T-helper 17 cell (primary cell): Measurements from ENCODE around the gene LYRM4. TPM values are rescaled to one million over a fixed set of nuclear protein-coding genes. Genes with fewer than 3 reads are reported as not detected.

Experiments used
- ATAC-seq: fragments of 150-1000 bp; cut with Tn5 transposase; 2 replicates; pipeline ENCODE4 v1.10.0; 2021; ENCODE audit warnings: mild to moderate bottlenecking, moderate library complexity
- DNase-seq, 3 donors: peaks; one replicate each; pipeline versions ENCODE4 v3.0.0 to v3.0.0-alpha.2; 2020 to 2021
- H3K9me3 ChIP-seq: one replicate; pipeline ENCODE4 v1.7.0; 2013; ENCODE audit warnings: low read length, mild to moderate bottlenecking; ENCODE audit not compliant: control insufficient read depth, poor library complexity, severe bottlenecking
- H3K27ac Mint-ChIP-seq: one replicate; pipeline ENCODE4 v1.8.0; 2022; ENCODE audit warnings: mild to moderate bottlenecking, moderate library complexity, mixed read lengths
- H3K27me3 Mint-ChIP-seq: one replicate; pipeline ENCODE4 v1.8.0; 2022; ENCODE audit warnings: mixed read lengths
- H3K36me3 Mint-ChIP-seq: one replicate; pipeline ENCODE4 v1.8.0; 2022; ENCODE audit warnings: low read depth, mixed read lengths
- H3K4me1 Mint-ChIP-seq: one replicate; pipeline ENCODE4 v1.8.0; 2022; ENCODE audit warnings: mild to moderate bottlenecking, mixed read lengths
- H3K4me3 Mint-ChIP-seq: one replicate; pipeline ENCODE4 v1.8.0; 2022; ENCODE audit warnings: mild to moderate bottlenecking, moderate library complexity, mixed read lengths
- total RNA-seq, 4 donors: library from RNA in 2 of 4; stranded (reverse) in 2 of 4; gene quantifications; one replicate each; pipeline ENCODE4 v1.2.3 and lab custom pipeline; 2022 to 2026

The LYRM4 gene
- total RNA-seq, 2 donors from 2014 or later, result 14.6 to 19.2 TPM

DNA sequence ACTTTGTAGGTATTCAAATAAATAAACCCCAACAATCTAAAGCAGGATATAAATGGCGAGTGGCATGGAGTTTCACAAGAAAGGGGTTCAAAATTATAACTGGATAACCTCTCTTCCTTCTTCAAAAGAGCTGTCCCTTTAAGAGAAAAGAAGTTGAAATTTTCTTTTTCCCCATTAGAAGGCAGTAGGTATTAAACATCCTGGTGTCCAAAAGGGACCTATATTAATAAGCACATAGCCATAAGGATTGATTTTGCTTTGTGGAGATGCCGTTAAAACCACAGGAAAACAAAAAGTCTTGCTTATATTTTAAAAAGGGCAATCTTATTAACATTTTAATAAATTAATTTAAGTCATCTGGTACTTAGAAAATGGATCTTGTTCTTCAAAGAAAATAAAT lies 76.5 kb downstream of the LYRM4 start:
- H3K27me3 Mint-ChIP-seq, result no peaks in the 10 kb centered on the region
- no peak for DNase-seq
- no peak overlapping the region for H3K4me3 Mint-ChIP-seq
- H3K27ac Mint-ChIP-seq, result no peak overlapping the region
- H3K9me3 ChIP-seq, result no peaks in the 10 kb centered on the region
- H3K4me1 Mint-ChIP-seq, result peaks cover 4% of the 10 kb centered on the region
- ATAC-seq, result no peak
- peaks cover 12% of the 10 kb centered on the region for H3K36me3 Mint-ChIP-seq

DNA sequence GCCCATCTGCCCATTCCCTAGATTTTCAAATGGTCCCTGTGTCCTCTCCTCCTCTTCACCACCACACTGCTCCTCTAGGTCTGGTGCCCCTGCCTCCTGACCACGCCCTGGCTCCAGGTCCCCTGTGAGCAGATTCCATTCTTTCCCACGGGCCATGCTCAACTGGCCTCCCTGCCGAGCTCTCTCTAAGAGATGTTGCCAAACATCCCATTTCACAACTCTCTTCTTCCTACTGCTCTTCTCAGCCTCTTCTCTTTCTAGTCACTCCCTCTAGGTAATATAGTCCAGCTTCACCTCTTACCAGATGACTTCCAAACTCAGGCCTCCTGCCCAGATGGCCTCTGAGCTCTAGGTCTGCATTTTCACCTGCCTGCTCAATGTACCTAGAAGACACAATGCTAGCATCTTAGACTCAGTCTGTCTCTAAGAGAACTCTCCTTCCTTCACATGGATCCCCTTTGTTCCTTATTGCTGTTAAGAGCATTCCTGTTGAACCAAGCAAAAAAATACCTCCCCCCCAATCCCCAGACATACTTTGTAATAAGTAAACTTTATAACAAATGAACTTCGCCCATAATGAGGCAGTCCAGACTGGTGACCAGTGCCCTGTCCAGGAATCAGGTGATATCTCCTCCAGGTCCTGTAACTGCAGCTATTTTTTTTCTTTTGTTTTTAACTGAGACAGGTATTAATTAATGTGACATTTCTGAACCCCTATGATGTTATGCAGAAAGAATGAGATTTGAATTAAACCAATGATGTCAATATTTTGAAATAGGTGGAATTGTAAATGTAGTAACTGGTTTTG lies 79.0 kb downstream of the LYRM4 start:
- Mint-ChIP-seq H3K27ac (no peak overlapping the region), H3K27me3 (no peaks in the 10 kb centered on the region), H3K36me3 (peaks cover 12% of the 10 kb centered on the region), H3K4me1 (peaks cover 4% of the 10 kb centered on the region), H3K4me3 (no peak overlapping the region)
- DNase-seq, result no peak
- no peak for ATAC-seq
- no peaks in the 10 kb centered on the region for H3K9me3 ChIP-seq

DNA sequence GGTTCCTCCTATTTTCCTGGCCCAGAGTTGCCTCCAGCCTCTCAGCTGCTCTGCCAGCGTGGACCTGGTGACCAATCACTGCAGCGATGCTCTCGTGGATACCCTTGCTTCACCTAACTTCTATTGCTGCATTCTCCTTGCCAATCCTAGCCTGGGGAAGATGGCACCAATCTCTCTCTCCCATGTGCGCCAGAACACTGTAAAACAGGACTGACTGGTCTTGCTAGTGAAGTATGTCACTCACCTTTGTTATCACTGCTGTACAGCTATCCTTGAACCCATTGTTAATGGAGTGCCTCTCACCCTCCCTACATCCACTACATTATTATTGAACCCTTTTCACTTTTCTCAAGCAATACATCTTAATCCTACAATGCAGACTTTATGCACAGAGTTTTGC lies 80.1 kb downstream of the LYRM4 start:
- no peak for DNase-seq
- Mint-ChIP-seq H3K4me3 (no peak overlapping the region), H3K4me1 (peaks cover 2% of the 10 kb centered on the region), H3K27me3 (no peaks in the 10 kb centered on the region), H3K36me3 (peaks cover 8% of the 10 kb centered on the region), H3K27ac (no peak overlapping the region)
- ATAC-seq, result no peak
- no peaks in the 10 kb centered on the region for H3K9me3 ChIP-seq

DNA sequence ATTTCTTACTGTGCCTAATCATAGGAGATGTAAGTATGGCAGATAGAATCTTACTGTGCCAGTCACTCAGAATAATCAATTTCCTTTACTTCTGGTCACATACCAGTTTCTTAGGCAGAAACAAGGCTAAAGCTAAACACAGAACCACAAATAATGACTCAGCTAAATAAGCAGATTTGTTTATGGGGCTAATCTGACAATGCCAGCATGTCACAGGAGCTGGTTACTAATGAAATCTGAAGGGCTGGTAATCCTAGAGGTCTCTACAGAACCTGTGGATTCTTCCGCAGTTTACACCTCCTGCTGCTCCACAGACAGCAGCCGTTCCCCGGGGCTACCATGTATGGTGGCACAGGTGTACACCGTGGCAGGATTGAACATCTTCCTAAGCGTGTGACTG lies 80.8 kb downstream of the LYRM4 start:
- Mint-ChIP-seq H3K4me1 (peaks cover 6% of the 10 kb centered on the region), H3K36me3 (peaks cover 6% of the 10 kb centered on the region), H3K4me3 (no peak overlapping the region), H3K27ac (no peak overlapping the region), H3K27me3 (no peaks in the 10 kb centered on the region)
- no peaks in the 10 kb centered on the region for H3K9me3 ChIP-seq
- no peak for DNase-seq
- ATAC-seq, result no peak

DNA sequence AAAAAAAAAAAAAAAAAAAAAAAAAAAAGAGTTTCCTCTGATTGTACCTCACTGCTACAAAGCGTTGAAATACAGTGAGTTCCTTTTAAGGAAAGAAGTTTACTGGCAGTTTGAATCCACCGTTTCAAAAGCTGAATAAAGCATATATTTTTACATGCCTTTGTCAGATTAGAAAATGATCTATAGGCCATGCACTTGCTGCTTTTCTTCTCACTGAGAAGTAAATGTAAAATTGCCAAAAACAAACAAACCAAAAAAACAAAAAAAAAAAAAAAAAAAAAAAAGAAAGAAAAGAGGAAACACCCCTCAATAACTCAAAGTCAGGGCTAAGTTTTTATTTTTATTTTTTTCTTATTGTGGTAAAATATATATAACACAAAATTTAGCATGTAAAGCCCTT lies 81.9 kb downstream of the LYRM4 start:
- ATAC-seq (no peak), DNase-seq (no peak)
- no peaks in the 10 kb centered on the region for H3K9me3 ChIP-seq
- Mint-ChIP-seq H3K4me3 (no peak overlapping the region), H3K36me3 (peaks cover 5% of the 10 kb centered on the region), H3K27me3 (no peaks in the 10 kb centered on the region), H3K4me1 (peaks cover 16% of the 10 kb centered on the region), H3K27ac (no peak overlapping the region)

DNA sequence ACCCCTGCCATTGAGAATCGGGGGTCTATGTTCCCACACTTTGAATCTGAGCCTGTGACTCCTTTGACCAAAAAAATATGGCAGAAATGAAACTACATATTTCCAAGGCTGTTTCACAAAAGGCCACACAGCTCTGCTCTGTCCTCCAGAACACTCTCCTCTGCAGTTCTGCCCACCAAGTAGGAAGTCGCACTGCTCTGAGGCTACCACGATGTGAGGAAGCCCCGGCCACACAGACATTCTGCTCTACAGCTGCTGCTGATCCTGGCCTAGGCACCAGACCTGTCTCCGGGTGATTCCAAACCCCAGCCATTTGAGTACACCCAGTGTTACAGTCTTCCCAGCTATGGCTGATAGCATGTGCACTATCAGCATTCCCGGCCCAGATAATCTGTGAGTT lies 85.1 kb downstream of the LYRM4 start:
- no peaks in the 10 kb centered on the region for H3K9me3 ChIP-seq
- peaks cover 25% of the 10 kb centered on the region for H3K4me1 Mint-ChIP-seq
- no peaks in the 10 kb centered on the region for H3K36me3 Mint-ChIP-seq
- H3K4me3 Mint-ChIP-seq, result peak overlapping the region; percentile 71
- DNase-seq (no peak), ATAC-seq (no peak)
- H3K27ac Mint-ChIP-seq, result peak overlapping the region; percentile 92
- no peaks in the 10 kb centered on the region for H3K27me3 Mint-ChIP-seq

DNA sequence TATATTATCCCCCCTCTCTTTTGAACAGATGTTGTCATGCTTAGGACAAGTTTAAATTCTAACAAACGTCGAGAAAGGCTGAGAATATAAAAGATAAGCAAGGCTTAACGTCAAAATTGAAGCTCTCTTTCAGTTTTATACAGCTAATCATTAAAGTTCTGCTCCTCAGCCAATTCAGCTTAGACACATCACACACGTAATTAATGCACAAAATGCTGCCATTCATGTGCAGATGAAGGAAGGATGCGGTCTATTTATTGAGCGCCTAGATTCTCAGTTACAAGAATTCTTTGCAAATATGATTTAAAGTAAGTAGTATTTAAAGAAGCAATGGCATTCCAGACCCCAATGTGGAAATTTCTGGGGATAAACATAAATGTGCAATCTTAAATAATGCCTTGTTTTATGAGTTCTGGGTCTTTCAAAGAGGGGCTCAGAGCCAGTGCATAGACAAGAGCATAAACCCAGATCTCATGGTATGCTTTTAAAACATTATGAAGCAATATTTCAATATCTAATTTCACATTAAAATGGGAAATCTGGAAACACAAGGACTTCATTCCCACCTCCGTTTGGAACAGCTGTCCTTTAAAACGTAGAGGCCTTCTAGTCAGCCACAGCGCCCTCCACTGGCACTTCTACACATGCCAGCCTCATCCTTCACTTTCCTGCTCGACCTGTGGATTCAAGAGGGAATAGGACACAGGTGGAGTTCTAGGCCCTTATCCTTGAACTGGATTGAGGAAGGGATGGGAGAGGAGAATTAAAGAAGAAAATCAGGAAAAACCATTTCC lies 85.8 kb downstream of the LYRM4 start:
- H3K9me3 ChIP-seq, result no peaks in the 10 kb centered on the region
- DNase-seq (no peak), ATAC-seq (peak; percentile 61)
- H3K36me3 Mint-ChIP-seq, result no peaks in the 10 kb centered on the region
- H3K4me1 Mint-ChIP-seq, result peaks cover 25% of the 10 kb centered on the region
- peak overlapping the region; percentile 71 for H3K4me3 Mint-ChIP-seq
- H3K27me3 Mint-ChIP-seq, result no peaks in the 10 kb centered on the region
- H3K27ac Mint-ChIP-seq, result peak overlapping the region; percentile 92

DNA sequence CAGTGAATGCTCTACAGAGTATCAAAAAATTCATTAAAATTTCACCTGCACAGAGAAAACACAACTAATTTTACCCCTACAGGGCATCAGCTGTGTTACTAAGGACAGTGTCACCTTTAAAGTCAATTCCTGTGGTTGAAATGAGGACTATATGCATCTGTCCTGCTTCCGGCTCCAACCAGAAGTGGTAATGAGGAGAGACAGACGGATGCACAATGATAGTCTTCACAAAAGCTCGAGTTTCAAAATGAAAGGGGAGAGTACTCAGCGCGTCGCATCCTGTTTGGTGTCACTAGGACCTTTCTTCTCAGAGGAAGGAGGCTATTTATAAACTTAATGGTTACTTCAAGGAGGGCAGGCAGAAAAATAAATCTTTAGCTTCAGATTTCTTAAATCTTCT lies 86.5 kb downstream of the LYRM4 start:
- peak overlapping the region; percentile 79 for H3K4me3 Mint-ChIP-seq
- no peaks in the 10 kb centered on the region for H3K36me3 Mint-ChIP-seq
- no peaks in the 10 kb centered on the region for H3K27me3 Mint-ChIP-seq
- peaks cover 25% of the 10 kb centered on the region for H3K4me1 Mint-ChIP-seq
- H3K27ac Mint-ChIP-seq, result peak overlapping the region; percentile 92
- ATAC-seq (peak; percentile 95), DNase-seq (peak in 1 of 3 donors; percentile 7)
- H3K9me3 ChIP-seq, result no peaks in the 10 kb centered on the region

DNA sequence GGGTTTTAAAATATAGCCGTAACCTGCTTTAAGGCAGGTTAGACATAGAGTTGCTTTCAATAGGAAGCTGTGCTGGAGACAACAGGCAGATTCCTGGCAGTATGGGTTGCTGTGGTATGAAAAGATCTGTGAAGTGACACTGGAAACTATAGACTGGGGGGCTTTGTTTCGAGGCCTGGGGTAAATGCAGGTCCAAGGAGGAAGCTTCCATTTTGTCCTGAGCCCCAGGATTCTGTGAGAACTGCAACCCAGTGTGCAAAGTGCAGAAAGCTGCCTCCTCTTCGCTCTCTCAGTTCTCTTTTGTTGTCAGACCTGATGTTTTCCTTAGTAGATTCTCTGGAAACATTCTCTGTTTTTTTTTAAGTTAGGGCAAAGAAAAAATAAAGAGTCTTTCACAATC lies 86.9 kb downstream of the LYRM4 start:
- Mint-ChIP-seq H3K27me3 (no peaks in the 10 kb centered on the region), H3K4me1 (peaks cover 25% of the 10 kb centered on the region), H3K36me3 (no peaks in the 10 kb centered on the region), H3K4me3 (peak overlapping the region; percentile 79), H3K27ac (peak overlapping the region; percentile 92)
- DNase-seq (no peak), ATAC-seq (peak; percentile 5)
- no peaks in the 10 kb centered on the region for H3K9me3 ChIP-seq

DNA sequence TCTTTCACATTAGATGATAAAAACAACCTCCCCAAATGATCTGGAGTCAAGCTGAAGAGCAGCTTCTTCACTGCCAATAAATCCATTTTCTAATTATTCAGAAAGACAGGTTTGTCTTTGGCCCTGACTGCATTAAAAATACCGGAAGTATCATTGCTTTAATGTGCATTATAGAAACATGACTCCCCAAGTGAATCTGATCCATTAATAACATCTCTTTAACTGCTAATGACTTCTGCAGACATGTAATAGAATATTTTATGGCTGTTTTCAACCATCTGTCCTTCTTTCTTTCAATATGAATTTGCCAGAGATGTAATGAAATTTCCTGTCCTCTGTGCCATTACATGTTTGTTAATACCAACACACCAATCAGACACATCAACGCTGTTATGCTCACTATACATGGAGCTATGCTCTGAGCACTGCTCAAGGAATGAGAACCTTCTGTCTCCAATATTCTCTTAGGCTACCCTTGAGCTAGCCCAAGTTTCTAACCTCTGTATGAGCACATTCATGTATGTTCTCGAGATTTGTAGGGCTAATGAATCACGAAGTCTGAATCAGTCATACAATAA lies 87.8 kb downstream of the LYRM4 start:
- Mint-ChIP-seq H3K27ac (peak overlapping the region; percentile 92), H3K4me3 (no peak overlapping the region), H3K27me3 (no peaks in the 10 kb centered on the region), H3K4me1 (peaks cover 25% of the 10 kb centered on the region), H3K36me3 (no peaks in the 10 kb centered on the region)
- no peaks in the 10 kb centered on the region for H3K9me3 ChIP-seq
- no peak for DNase-seq
- ATAC-seq, result no peak

DNA sequence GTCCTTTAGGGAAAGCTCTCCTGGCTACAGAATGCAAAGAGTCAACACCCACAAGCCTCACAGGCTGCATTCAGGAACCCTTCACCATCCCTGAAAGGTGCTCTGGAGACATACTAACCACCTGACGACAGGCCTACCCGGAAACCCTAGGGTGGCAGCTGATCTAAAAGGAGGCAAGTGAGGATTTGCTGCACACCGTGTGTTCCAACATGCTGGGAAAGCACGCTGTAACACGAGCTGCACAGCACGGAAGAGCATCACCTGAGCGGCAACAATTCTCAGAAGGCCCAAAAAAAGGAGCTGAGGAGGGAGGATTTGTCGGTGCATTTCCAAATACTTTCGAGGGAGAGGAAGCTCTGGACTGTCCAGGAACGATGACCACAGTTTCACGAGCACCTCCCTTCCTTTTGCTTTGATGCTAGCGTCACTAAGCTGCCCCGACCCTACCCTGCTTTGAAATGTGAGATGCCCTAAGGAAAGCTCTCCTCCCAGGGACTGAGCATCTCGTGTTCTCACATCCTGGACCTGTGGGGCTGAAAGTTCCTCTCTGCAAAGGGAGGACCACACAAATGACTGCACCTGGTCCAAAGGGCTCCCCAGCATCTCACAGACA lies 88.6 kb downstream of the LYRM4 start:
- Mint-ChIP-seq H3K27me3 (no peaks in the 10 kb centered on the region), H3K4me1 (peaks cover 25% of the 10 kb centered on the region), H3K36me3 (no peaks in the 10 kb centered on the region), H3K4me3 (no peak overlapping the region), H3K27ac (peak overlapping the region; percentile 92)
- ATAC-seq (no peak), DNase-seq (no peak)
- no peaks in the 10 kb centered on the region for H3K9me3 ChIP-seq

DNA sequence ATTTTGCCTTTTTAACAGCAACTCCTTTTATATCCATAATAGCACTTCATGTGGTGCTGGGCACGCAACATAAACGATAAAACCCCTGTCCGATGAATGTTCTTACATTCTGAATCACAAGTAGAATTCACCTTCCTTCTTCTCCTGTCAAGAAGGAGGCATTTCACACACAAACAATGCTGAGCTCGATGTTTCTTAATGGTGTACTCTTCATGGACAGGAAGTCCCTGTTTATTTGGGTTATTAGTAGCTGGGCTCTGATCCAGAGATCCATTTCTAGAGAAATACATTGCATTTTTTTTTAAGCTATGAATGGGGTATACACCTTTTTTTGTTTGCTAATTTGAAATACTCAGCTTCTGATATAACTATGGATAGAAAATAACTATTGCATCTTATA lies 93.2 kb downstream of the LYRM4 start:
- H3K27me3 Mint-ChIP-seq, result no peaks in the 10 kb centered on the region
- H3K4me3 Mint-ChIP-seq, result no peak overlapping the region
- no peaks in the 10 kb centered on the region for H3K4me1 Mint-ChIP-seq
- no peaks in the 10 kb centered on the region for H3K9me3 ChIP-seq
- DNase-seq (no peak), ATAC-seq (no peak)
- H3K36me3 Mint-ChIP-seq, result no peaks in the 10 kb centered on the region
- no peak overlapping the region for H3K27ac Mint-ChIP-seq

DNA sequence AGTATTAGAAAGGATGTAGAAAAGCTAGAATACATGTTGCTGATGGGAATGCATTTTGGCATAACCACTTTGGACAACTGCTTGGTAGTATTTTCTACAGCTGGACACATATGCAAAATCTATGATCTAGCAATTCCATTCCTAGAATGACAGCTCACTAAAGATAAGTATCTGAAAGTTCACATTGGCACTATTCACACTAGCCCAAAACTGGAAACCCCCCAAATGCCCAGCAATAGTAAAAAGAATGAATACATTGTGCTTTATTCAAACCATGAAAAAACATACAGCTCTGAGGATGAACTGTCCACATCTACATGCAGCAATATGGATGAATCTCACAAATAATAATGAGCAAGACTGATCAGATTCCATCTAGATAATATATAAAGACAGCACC lies 96.7 kb downstream of the LYRM4 start:
- no peak for DNase-seq
- peaks cover under 1% of the 10 kb centered on the region for H3K36me3 Mint-ChIP-seq
- no peaks in the 10 kb centered on the region for H3K9me3 ChIP-seq
- no peak for ATAC-seq
- H3K4me1 Mint-ChIP-seq, result no peaks in the 10 kb centered on the region
- peak overlapping the region; percentile 11 for H3K27ac Mint-ChIP-seq
- no peaks in the 10 kb centered on the region for H3K27me3 Mint-ChIP-seq
- H3K4me3 Mint-ChIP-seq, result no peak overlapping the region
